ENCODE measurements around the gene GOLGA6B.

- TF ChIP-seq CTCF (IDR thresholded peaks at IDR 0.05), result no peak
- TF ChIP-seq EP300 (IDR thresholded peaks at IDR 0.05), result no peak
Observed at GRCh38 chr15:72682772-72683171, 28.3 kb downstream of the GOLGA6B start.

Data from tibial nerve (tissue), 4 donors.